OCI-LY3 (cell line): ENCODE measurements around the gene AUTS2.

ENCODE experiments used
- EZH2phosphoT487 ChIP-seq: fragments of 200-600 bp; shearing (Covaris generic); IDR thresholded peaks from 2 replicates; pipeline ENCODE4 v1.6.1; 2018; ENCODE audit warnings: antibody characterized with exemption, mixed run types, low read depth
- TF ChIP-seq, protein P1 (sequence below): fragments of 200-600, 300-600 bp; sonication (generic); IDR thresholded peaks from 2 replicates; pipeline ENCODE4 v1.5.1; 2014; ENCODE audit warnings: antibody characterized with exemption, low read length, low read depth

DNA sequence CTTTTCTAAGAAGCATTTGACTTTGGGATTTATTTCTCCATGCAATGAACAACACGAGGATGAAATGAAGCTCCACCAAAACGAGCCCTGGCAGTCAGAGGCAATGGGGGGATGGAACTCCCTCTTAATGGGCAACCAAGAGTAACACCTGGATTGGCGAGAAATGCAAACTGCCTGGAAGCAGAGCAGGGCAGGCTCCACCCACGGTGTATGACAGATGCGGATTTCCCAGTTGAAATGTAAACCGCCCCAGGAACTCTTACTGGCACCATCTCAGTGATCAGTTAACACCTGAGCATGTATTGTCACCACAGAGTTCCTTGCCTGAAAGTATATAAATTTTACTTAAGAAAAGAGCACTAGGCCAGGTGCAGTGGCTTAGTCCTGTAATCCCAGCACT, 47.3 kb upstream of the AUTS2 start:
- TF ChIP-seq, protein P1, sequence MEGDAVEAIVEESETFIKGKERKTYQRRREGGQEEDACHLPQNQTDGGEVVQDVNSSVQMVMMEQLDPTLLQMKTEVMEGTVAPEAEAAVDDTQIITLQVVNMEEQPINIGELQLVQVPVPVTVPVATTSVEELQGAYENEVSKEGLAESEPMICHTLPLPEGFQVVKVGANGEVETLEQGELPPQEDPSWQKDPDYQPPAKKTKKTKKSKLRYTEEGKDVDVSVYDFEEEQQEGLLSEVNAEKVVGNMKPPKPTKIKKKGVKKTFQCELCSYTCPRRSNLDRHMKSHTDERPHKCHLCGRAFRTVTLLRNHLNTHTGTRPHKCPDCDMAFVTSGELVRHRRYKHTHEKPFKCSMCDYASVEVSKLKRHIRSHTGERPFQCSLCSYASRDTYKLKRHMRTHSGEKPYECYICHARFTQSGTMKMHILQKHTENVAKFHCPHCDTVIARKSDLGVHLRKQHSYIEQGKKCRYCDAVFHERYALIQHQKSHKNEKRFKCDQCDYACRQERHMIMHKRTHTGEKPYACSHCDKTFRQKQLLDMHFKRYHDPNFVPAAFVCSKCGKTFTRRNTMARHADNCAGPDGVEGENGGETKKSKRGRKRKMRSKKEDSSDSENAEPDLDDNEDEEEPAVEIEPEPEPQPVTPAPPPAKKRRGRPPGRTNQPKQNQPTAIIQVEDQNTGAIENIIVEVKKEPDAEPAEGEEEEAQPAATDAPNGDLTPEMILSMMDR = no peak
- no peak for TF ChIP-seq EZH2phosphoT487
